NCI-H2196 treated with DMSO at 0.1 percent for 48 hours (cell line): ENCODE results near the gene TMEM63C.

Experiments
- DNase-seq: peaks from one replicate; lab custom pipeline; 2025; ENCODE audit not compliant: unreplicated experiment; lab: John Stamatoyannopoulos, UW

Gene TMEM63C

DNA sequence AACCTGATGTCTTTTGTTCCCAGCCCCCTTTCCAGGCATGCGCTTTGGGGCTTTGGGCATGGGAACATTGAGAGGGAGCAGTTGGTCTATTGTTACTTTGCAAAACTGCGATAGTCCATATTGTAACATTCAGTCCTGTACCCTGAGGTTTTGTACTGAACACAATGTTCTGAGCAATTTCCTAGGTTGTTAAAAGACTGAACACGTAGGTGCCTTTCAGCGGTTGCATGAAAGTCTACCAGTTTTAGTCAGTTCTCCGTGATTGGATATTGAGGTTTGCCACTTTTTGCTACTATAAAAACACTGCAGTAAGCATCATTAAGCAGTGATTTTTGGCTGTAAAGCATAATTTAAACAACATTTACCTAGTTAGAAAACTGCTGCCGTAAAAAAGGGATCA, 69.3 kb downstream of the TMEM63C start:
- DNase-seq: no peak

DNA sequence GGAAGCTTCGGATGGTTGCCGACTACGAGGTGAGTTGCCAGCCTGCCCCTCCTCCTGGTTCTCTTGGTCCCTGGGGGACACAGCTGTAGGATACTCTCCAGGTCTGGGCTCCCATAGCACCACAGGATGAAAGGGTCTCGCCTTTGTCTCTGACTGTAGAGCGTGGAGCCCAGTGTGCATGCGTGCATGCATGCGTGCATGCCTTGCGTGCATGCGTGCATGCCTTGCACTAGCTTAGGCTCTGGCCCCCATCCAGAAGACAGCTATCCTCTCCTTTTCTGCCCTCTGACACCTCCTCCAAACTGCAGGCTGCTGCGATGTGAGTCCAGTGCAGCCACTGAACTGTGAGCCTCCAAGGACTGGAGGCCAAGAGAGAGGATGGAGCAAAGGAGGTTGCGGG, 70.3 kb downstream of the TMEM63C start:
- no peak for DNase-seq

DNA sequence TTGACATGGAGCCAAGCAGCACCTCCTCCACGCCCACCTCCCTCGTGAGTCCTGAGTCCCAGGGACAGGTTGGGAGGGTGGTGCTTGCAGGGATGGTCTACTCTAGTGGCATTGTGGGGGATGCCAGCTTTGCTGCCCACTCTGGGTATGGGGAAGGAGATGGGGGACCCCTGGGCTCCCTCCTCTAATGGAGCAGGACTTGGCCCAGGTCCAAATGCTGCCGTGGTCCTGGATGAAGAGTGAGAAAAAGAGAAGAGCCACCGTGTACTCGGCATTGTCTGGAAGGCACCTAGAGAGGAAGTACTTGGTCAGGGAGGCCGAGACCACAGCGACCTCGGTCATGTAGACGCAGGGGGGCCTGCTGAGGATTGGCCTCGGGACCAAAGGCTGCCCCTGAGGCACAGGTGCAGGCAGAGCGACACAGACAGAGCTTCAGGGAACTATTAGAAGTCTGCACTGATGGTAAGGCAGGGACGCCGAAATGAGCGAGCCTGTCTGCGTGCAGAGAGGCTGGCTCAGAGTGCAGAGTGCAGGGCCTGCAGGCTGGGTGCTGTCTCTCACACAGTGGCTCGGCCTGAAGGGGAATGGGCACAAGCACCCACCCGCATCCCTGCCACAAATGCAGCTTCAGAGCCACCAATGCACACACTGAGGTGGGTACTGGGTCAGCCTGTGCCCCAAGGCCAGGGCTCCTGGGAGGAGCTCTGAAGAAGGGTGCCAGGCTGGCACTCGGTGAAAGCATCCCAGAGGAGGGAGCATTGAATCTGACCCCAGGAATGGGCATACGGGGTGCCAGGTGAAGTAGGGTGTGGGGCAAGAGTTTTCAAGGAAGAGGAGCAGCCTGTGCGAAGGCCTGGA, 72.0 kb downstream of the TMEM63C start:
- DNase-seq: no peak

DNA sequence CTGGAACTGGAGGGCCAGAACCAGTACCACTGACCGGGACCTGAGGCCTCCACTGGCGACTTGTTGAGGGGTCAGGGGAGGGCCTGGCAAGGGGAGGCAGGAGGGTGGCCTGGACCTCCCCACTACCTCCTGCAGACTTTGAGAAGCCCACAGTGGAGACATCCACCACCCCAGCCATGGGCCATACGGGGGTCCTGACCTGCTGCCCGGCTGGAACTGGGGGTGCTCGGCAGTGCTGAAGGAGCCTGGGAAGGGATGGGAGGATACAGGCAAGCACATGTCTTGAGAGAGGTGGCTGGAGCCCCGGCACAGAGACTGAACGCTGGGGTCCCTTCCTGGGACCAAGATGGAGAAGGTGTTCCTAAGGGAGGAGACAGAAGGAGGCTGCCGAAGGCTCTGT, 75.1 kb downstream of the TMEM63C start:
- no peak for DNase-seq

DNA sequence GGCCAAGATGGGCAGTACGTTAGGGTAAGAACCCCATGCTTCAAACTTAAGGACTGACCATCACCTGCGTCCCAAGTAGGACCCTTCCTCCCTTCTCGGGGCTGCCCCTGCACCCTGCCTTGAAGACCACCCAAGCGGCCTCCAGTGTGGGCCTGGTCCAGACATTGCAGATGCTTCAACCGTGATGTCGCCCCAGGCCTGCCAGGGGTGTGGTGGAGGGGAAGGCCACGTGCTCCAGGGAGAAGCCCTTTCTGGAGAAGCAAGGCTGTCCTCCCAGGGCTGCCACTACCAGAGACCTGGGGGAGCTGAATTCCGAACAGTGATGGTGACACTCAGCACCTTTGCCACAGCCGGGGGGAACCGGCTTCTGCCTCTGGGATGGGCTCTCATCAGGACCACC, 76.1 kb downstream of the TMEM63C start:
- DNase-seq: no peak

DNA sequence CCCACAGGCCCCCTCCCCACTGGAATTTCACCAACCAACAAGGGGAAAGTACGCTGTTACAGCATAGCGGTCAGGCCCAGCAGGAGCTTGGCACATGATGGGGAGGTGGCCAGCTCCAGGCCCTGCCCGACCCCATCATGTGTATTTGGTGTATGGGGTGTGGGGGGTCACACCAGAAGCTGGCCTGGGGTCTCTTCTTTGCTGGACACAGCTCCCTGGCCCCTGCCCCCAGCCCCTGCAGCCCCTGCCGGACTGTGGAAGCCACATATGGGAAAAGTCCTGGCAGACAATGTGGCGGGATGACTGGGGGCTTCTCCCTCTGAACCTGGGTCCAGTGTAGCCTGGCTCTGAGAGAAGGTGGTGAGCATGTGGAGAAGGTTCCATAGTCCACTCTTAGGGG, 77.0 kb downstream of the TMEM63C start:
- DNase-seq: no peak

DNA sequence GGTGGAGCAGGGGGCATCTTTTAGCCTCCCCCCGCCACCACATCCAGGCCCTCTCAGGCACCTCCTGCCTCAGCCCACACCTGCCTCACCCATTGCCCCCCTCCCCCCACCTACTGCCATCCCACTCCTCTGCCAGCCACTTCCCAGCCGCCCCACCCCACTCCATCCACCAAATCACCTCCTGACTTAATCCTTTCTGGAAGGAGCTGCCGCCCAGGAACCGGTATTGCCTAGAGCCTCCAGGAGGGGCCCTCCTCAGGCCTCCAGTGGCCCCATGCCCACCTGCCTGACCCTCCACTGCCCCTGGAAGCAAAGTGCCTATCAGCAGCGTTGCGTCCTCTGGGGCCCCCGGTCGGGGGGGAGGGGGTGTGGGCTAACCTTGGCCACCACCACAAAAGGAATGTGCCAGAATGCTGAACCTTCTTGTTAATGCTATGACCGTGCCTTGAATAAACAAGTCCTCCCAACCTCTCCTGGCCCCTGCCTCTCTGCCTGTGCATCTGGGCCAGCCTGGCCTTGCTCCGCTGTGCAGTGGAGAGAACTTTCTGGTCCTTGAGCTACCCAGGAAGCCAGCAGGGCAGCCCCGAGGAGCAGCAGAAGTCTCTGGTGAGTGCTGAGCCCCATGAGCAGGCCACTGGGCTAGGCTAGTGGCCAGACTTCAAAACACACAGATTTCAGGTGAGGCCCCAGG, 77.6 kb downstream of the TMEM63C start:
- no peak for DNase-seq

DNA sequence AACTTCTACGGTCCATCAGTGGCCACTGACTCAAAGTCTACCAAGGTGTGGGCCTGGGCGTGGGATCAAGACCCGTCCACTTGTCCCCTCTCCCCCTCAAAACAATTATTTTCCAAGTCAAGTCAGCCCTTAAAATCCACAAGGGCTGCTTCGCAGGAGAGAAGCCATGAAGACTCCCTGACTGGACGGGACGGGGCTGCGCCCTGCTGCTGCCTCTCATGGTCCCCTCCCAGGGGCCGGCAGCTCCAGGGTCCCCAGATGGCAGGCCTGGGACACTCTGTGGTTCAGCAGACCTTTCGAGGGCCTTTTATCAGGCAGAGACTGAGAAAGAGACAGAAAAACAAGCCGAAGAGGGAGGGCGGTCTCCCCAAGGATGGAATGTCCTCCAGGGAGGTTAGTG, 78.6 kb downstream of the TMEM63C start:
- DNase-seq: no peak

DNA sequence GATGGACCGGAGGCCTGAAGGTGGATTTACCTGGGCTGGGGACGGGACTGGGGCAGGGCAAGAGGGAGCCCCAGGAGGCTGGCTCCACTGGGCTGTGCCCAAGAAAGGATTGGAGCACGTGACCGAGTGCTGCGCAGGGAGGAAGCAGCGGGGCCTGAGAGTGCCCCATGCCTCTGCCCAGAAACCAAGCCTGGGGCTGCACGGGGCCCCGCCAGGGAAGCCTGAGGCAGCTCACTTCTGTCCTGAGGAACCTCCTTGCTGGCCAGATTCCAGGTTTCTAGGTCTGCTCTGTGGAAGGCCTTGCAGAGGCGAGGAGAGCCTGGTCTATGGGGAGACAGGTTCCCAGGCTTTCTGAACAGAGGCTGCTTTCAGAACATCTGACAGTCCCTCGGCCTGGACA, 79.0 kb downstream of the TMEM63C start:
- no peak for DNase-seq

DNA sequence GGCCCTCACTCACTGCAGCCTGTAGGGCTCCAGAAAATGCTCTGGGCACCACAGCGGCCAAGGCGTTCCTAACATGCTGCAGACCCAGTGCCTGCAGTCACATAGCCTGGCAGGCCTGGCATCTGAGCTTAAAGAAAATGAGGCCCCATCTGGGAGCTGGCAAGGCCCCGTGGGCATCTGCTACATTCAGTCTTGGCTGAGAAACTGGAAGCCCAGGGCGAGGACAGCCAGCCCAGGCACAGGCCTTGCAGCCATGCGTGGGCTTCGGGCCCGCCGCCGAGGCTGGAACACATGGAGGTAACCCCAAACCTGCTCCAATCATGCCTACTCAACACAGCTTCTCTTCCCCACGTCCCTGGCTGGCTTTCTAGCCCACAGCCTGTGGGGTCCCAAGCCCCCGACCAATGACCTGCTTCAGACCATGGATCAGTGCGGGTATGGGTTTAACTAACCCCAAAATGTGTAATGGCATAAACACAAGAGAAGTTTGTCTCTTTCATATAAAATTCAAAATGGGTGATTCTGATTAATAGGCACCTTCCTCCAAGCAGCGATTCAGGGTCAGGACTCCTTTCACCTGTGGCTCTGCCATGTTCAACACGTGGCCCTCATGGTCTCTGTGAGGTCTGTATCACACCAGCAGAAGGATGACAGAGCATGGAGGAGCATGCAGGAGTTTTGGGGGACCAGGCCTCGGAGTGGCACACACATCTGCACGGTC, 83.0 kb downstream of the TMEM63C start:
- DNase-seq: no peak

DNA sequence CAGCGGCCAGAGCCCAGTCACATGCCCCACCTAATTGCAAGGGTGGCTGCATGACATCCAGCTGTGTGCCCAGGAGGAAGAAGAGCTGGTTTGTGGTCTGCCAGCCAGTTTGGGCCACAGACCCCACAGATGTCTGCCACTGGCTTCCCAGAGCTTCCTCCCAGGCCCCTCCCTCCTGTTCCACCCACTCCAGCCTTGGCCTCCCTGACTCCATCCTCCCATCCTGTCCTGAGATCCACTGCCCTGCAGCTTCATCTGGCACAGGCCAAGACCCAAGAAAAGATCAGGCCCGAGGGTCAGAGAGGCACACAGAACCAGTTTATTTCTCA, 83.6 kb downstream of the TMEM63C start:
- DNase-seq: no peak

DNA sequence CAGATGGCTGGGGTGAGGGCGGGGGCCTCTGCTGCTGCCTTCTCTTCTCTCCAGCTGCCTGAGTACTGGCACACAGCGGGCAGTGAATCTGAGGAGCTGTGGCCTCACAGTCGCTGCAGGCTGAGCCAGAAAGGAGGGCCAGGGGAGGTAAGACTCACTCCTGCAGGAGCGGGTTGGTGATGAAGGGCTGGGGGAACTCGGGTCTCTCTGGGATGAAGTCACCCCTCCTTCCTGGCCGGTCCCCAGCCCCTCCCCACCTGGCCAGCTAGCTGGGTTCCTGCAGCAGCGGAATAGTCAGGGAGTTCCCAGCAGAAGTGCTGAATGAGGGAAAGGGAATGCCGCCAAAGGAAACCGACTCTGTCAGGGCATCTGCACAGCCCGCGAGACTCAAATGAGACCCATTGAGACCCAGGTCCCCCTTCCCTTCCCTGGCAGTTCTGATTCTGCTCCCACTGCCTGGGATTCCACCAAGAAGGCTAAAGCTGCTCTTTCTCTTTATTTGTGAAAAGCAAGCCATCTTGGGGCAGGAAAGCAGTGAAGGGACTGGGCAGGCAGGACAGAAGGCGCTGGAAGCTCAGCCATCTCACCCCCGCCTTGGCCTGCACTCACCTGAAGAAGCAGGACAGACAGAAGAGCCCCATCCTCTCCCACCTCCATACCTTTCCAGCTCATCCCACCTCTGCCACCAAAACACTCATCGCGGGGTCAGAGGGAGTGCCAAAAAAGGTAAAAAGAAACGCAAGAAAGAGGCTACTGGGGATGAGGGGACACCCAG, 84.2 kb downstream of the TMEM63C start:
- DNase-seq: no peak

DNA sequence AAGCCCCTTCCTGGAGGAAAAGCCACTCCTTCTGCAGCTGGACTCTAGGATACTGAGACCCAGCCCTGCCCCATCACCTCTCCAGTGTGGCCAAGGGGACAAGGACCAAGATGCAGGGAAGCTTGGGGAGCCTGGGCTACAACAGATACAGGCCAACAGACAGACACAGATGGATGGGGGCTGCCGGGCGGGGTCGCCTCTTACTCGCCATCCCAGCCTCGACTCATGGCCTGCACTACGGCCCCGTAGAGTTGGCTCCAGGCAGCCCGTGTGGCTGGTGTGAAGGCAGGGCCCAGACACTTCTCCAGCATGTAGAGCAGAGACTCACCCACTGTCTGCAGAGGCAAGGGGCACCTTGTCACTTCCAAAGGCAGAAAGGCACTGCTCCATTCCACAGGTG, 84.7 kb downstream of the TMEM63C start:
- DNase-seq: no peak

DNA sequence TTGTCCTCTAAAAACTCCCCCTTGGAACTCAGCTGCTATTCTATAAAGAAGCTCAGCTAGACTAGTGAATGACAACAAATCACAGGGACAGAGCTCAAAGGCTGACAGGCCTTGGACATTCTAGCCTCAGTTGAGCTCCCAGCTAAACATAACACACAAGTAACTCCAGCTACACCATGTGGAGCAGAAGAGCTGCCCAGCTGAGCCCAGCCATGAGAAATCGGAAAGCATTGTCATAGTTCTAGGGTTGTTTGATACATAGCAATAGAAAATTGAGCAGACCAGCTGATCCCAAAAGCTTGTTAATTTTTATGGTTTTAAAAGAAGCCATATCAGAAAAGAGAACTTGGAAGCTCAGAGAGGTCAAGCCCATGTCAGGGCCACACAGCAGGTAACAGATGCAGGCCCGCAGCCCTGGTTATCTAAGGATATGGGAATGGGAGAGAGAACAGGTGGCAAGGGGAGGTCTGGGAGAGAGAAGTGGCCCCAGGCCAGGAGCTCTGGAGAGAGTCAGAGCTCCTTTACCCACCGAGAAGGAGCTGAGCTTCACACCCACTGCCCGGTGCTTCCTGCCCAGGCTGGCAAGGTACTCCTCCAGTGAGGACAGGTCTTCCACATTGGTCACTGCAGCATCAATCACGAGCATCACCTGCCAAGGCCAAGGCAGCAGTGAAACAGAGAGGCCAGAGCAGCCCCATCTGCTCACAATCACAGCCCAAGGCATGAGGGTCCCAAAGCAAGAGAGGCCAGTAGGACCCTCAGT, 86.5 kb downstream of the TMEM63C start:
- DNase-seq: no peak

DNA sequence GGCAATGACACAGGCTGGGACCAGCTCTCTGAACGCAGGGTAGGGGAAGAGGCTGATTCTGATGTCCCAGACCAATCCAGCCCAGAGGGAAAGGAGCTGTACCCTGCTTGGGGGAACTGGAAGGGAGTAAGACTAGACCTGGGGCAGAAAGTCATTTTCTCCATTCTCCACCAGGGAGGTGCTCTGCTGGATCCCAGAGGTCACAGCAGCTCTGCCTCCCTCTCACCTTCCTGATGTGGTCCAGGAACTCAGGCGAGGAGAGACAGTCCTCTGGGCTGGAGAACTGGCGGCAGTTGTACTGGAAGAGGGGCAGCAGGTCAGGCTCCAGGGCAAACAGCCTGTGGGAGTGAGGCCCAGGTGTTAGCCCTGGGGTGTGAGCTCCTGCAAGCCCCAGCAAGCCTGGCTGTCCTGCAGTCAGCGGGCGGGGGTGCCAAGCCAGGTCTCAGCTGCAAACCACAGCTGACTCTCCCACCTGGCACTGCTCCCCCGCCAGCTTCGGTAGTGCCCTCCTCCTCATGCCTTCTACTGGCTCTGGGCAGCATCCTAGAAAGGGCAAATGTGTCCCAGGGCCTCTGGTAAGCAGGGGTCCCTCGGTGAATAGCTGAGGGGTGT, 87.5 kb downstream of the TMEM63C start:
- peak; percentile 82 for DNase-seq

DNA sequence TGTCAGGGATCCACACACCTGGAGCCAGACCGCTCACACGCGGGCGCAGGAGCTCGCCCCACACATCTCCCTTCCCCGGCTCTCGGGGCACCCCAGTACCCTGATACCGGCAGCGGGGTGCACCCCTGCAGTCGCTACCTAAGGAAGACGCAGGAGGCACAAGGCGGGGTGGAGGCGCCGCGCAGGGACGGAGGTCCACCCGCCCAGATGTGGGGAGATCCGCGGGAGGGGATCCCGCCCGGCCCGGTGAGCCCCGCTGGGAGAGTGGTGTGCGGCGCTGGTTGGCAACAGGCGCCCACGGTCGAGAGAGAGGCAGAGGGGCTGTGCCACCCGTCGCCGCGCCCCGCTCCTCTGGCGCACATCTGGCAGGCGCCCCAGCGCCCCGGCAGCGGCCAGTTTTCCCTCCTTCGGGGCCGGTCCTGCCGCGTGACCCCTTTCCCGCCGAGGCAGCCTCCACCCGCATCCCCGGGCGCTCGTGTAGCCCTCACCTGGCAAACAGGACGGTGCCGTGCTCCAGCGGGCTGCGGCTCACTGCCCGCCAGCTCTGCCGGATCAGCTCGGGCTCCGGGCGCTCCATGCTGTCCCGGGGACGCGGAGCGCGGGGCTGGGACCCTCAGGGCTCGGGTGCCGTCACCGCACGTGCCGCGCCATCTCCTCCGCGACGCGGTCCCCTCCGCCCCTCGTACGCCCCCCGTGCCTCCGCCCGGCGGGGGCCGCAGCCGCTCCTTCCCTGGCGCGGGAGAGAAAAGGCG, 88.9 kb downstream of the TMEM63C start:
- DNase-seq: no peak

DNA sequence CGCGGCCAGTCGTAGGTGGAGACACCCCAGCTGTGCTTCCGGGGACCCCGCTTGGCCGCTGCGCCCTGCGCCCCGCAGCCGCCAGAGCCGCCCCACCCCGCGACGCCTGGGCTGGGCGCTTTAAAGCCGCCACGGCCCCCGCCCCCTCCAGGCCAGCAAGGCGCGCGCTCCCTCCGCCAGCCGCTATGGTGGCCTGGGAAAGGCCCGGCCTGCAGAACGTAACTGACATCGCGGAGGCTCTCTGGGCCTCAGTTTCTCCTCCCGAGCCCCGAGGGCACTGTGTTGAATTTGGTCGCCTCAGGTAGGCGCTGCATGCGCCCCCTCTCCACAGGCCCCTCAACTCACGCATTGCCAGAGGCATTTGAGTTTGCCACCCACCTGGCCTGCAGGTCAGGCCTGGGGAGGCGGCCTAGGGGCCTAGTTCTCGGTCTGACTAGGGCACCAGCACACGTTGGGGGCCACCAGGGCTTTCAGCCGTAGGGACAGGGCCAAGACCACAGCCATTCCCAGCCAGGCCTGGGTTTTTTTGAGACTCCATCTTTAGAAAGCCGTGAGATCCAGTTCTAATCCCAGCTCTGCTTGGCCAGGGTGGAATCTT, 89.6 kb downstream of the TMEM63C start, which contains the start of gene NGB:
NGB (minus strand) TSS at position 94 of the 598 bp plus-strand sequence. CDS start 269 bp downstream, outside the sequence.
- no peak for DNase-seq

DNA sequence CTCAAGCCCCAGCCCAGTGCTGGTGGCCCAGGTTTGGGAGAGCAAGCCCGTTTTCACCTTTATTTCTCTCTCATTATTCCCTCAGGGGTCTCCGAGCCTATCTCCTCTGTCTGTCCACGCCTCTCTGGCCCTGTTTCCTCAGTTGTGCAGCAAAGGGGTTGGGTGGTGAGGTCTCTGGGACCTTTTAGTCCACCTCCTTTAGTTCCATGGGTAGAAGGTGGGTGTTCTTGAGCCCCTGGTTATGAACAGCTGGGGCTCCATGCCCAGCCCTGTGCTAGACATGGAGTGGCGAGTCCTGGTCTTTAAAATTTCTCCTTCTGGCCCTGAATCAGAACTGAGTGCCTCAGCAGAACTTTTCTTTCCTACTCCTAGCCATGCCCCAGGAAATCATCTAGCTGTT, 90.7 kb downstream of the TMEM63C start:
- DNase-seq: no peak

DNA sequence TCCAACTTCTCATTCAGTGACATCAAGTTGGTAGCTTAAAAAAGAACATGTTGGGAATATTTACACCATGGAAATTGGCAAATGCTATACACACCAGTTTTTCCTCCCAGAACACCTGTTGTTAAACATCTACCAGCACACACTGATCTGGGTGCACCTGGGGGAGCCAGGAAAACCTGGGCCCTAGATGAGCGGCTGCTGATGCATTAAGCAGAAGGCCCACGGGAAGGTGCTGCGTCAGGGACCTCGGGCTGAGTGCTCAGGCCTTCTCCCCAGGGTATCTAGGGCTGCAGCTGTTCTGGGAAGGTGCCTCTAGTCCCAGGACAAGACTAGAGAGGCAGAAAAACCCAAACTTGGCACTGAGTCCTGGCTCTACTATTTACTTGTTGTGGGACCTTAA, 92.2 kb downstream of the TMEM63C start:
- no peak for DNase-seq
